NCI-H82 treated with DMSO at 0.1 percent for 48 hours (cell line): ENCODE results near the gene NENF.
"Not testable (repeated sequence)": the region's sequence is repeated elsewhere in the genome, so short reads cannot be mapped to it uniquely, and the experiment has no call there.

ENCODE experiments used
- DNase-seq: peaks from one replicate; lab custom pipeline; 2025; ENCODE audit not compliant: unreplicated experiment; lab: John Stamatoyannopoulos, UW

NENF gene

DNA sequence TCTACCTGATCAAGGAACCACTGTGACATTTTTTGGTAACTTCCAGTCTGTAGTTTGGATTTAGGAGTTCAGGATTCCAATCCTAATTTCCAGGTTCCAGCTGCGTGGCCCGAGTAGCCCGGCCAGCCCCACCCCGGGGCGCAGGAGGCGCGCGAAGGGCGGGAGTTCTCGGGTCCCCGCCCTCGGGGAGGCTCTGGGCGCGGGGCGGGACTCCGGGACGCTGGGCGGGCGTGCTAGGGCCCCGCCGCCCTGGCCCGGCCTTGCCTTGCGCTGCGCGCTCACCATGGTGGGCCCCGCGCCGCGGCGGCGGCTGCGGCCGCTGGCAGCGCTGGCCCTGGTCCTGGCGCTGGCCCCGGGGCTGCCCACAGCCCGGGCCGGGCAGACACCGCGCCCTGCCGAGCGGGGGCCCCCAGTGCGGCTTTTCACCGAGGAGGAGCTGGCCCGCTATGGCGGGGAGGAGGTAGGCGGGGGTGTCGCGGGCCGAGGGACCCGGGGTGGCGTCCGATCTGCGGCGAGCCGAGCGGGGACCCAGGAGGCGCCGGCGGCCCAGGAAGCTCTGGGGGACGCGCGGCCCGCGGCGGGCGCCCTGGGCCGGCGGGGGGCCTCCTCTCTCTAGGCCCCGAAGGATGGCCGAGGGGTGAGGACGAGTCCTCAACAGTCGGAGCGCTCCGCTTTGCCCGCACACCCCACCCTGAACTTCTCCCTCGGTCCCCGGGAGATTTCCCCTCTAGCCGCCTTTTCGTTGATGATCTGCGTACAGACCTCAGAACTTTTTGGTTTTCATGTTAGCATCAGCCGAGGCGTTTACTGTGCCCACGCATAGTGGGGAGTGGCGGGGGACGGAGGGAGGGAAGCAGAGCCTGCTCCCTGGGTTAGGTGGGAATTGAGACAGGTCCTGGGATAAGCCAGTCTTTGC is at the start of gene NENF:
Gene NENF, plus strand, starts transcription at position 260 of the 916 bp plus-strand sequence. Its CDS starts 24 bp downstream, at position 284.
- DNase-seq, result peak; percentile 56

DNA sequence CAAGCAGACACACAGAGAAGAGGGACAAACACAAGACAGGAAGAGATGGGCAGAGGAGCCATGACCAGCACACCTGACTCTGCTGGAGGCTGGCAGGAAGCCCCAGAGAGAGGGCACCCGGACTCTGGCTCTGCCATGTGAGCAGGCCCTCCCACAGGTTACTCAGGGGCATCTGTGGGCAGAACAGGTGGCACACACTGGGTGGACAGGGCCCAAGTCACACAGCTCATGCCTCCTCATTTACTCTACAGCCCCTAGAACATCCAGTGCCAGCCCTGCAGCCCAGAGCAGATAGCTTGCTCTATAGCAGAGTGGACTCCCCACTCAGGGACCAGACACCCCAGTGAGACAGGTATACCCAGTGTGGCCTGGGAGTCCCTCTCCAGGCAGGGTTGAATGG is 46.7 kb upstream of the NENF start:
- DNase-seq, result no peak

DNA sequence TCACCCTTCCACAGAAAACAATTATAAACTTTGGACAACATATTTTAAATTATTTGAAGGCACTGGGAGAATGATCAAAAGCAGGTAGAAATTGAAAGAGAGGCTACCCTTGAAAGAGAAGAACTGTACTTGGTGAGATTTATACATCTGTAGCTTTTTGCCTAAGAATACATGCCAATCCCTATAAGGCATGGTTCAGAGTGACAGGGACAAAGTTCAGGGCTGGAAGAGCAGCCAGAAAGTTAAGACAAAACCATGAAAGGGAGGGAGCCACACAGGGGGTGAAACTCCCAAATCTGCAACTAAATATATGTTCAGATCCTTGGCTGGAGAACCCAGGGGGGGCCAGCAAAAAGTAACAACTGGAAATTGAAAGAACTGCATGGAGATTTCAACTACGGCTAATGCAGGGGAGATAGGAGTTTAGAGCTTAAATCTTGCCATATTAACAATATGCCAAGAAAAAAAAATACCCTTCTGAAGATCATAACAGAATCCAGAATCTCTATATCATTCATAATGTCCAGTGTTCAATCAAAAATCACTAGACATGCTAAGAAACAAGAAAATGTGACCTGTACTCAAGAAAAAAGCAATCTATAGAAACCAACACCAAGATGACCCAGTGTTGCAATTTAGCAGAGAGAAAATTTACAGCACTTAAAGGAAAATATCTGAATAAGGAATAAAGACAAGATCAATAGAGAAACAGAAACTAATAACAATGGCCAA is 43.6 kb upstream of the NENF start:
- no peak for DNase-seq

- not testable (repeated sequence) for DNase-seq
These were observed 36.9 kb upstream of the NENF start for GRCh38 chr1:212395678-212396437.

- DNase-seq, result no peak
These were observed 36.1 kb upstream of the NENF start for GRCh38 chr1:212396638-212397037.

DNA sequence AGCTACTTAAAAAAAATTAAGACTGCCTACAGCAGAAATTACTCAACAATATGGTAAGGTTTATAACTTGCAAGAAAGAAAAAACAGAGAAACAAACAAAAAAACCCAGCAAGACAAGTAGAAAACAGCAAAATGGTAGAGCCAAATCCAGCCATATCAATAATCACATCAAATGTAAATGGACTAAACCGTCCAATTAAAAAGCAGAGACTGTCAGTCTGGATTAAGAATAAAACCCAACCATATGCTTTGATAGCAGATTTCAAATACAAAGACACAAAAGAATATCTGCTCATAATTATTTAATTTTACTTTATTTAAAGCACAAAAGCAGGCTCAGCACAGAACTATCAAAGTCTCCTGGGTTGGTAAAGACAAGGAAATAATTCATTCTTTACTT is 35.5 kb upstream of the NENF start:
- no peak for DNase-seq

- DNase-seq, result no peak
These were observed 31.7 kb upstream of the NENF start for GRCh38 chr1:212401042-212401441.

DNA sequence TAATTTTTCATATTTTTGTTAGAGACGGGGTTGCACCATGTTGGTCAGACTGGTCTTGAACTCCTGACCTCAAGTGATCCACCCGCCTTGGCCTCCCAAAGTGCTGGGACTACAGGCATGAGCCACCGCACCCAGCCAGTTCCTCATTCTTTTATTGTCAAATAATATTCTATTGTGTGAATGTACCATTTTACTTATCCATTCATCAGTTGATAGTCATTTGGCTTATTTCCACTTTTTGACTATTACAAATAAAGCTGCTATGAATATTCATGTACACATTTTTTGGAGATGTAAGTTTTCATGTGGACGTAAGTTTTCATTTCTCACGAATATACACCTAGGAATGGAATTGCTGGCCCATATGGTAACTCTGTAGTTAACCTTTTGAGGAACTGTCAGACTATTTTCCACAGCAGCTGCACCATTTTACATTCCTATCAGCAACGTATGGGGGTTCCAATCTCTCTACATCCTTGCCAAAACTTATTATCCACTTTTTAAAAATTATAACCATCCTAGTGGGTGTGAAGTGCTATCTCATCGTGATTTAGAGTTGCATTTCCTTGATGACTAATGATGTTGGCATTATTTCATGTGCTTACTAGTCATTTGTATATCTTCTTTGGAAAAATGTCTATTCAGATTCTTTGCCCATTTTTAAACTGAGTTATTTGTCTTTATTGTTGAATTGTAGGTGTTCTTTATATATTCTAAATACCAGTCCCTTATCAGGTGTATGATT is 30.7 kb upstream of the NENF start:
- no peak for DNase-seq

GRCh38 chr1:212402666-212403321 is 29.9 kb upstream of the NENF start:
- no peak for DNase-seq

DNA sequence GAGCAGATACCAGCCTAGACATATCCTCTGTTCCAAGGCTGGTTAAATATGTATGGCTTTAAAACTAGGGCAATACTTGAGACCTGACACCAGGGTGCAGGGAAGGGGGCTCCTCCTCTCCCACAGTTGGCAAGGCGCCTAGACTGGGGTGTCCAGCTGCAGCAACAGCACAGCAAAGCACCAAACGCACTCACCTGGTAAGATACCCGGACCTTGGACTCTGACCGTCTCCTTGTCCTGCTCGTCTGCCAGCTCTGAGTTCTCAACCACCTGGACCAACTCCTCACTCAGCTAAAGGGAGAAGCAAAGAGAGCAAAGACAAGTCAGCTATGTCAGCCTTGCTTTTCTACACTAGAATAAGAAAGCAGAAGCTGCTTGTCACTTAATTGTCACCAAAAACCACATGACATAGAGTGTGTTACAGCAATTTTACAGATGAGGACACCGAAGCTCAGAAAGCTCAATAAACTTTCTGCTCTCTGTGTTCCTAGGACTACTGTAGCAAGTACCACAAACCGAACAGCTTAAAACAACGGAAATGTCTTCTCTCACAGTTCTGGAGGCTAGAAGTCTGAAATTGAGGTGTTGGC is 22.4 kb upstream of the NENF start:
- DNase-seq, result no peak

DNA sequence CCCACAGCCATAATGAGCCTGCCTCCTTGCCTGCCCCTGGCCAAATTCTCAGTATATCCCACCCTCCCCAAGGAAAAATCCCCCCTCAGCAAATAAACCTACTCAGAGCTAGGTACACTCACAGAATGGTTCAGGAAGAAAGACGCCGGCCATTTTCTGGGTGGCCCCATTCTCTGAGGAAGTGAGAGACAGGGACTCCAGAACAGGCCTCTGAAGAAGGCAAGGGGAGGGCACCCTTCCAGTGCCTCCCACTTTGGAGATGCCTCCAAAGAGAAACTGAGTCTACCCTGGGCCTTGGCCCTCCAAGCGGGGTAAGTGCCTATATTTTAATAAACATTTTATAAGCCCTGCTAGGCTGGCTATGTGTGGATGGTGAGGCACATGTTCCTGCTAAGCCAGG is 20.3 kb upstream of the NENF start:
- DNase-seq, result no peak

GRCh38 chr1:212413902-212414327 is 18.8 kb upstream of the NENF start:
- DNase-seq, result no peak

- peak; percentile 86 for DNase-seq
These were observed 18.2 kb upstream of the NENF start, which contains the start of gene PACC1 for GRCh38 chr1:212414328-212415106. Gene PACC1 (minus strand): TSS chr1:212414886. CDS start chr1:212414757, 129 bp downstream.

DNA sequence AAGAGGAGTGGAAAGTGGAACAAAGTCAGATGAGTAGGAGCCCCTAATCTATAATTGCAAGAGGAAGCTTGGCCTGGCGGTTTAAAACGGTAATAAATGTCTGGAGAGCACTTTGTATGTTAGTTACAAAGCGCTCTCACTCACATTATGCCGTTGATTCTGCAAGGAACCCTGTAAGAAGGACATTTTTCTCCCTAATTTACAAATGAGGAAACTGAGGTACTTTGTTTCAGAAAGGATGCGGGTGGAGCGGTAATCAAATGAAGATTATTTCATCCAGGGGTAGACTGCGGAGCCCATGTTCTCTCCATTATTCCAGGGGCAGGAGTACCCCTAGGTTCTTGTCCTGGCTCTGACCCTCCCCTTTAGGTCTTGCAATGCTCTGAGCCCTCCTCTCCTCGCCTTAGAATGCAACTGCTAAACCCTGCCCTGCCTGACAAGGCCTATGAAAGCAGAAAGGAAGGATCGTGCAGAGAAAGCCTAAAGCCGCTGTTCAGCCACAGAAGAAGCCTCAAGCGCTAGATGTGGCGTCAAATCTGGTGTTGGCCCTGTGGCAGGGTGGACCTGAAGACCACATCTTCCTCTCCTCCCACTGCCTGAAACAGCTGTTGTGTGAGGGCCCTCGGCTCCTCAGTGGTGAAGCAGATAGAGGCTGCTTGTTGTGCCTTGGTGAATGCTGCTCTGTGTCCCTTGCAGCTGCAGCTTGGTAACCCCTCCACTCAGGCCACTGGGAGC is 17.4 kb upstream of the NENF start:
- no peak for DNase-seq

- no peak for DNase-seq
These were observed 11.6 kb upstream of the NENF start for GRCh38 chr1:212421165-212421564.

- no peak for DNase-seq
These were observed 8.8 kb upstream of the NENF start for GRCh38 chr1:212423879-212424278.

DNA sequence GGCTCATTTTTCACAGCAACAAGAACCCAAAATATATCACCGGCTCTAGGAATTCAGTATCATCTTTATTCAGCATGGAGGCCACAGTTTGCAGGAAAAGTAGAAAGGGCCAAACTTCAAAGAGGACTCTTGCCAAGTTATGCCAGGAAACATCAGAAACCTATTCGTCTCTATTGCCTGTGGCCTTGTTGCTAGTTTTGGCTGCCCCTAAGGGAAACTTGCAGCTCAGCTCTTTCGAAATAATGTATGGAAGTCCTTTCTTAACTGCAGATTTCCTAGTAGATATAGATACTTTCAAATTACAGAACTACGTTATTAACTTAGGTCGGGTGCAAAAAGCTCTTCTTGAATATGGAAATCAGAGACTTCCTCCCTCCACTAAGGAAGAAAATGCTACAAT is 4.2 kb upstream of the NENF start:
- DNase-seq, result no peak

DNA sequence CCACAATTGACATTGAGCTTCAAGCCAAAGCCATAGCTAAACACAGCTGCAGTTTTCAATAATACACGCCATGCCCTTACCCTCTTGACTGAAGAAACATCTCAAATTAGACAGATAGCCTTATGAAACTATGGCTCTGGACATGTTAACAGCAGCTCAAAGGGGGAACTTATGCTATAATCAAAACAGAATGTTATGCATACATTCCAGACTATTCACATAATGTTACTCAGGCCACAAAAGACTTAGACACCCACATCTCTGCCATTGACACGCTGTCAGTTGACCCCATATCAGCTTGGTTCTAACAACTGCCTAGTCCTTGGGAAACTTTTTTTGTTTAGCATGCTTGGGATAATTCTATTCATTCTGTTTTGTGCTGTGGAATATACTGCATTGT is 2.3 kb upstream of the NENF start:
- no peak for DNase-seq
